Measurements from ENCODE around the gene UBE2J2.

GRCh38 chr1:1311107-1312104 lies 37.8 kb upstream of the UBE2J2 start:
- TF ChIP-seq RAD21 (IDR thresholded peaks at IDR 0.05): no peak
- TF ChIP-seq CTCF (IDR thresholded peaks at IDR 0.05; ENCODE audit: low read depth, low read length, missing input control): no peak
- TF ChIP-seq ATF3 (IDR thresholded peaks at IDR 0.05): no peak
- no peak for TF ChIP-seq REST (IDR thresholded peaks at IDR 0.05)
- no peak for TF ChIP-seq MAX (IDR thresholded peaks at IDR 0.05)
- no peak for TF ChIP-seq RXRA (IDR thresholded peaks at IDR 0.05)
- TF ChIP-seq YY1 (IDR thresholded peaks at IDR 0.05): no peak
